Central memory CD8-positive, alpha-beta T cell (primary cell): ENCODE results near the gene TEX2.
"Not testable (repeated sequence)": the region's sequence is repeated elsewhere in the genome, so short reads cannot be mapped to it uniquely, and the experiment has no call there.

Experiments
- ATAC-seq: fragments of 150-1000 bp; cut with Tn5 transposase; replicated peaks from 2 replicates; pipeline ENCODE4 v1.10.0; 2022; ENCODE audit warnings: mild to moderate bottlenecking, moderate FRiP score, moderate number of reproducible peaks; ENCODE audit not compliant: poor library complexity, severe bottlenecking; ENCODE audit errors: extremely low read depth
- DNase-seq, 2 donors: peaks; one replicate each; pipeline ENCODE4 v3.0.0; 2021; ENCODE audit warnings: low spot score in 2 of 2
- H3K27ac Mint-ChIP-seq: one replicate; pipeline ENCODE4 v1.8.0; 2022; ENCODE audit warnings: low read depth, mild to moderate bottlenecking, moderate library complexity, mixed read lengths
- H3K27me3 Mint-ChIP-seq: one replicate; pipeline ENCODE4 v1.8.0; 2022; ENCODE audit warnings: mixed read lengths
- H3K36me3 Mint-ChIP-seq: one replicate; pipeline ENCODE4 v1.8.0; 2022; ENCODE audit warnings: mild to moderate bottlenecking, moderate library complexity, mixed read lengths; ENCODE audit not compliant: insufficient read depth
- H3K4me1 Mint-ChIP-seq: one replicate; pipeline ENCODE4 v1.8.0; 2022; ENCODE audit warnings: mixed read lengths
- H3K4me3 Mint-ChIP-seq: one replicate; pipeline ENCODE4 v1.8.0; 2022; ENCODE audit warnings: mild to moderate bottlenecking, moderate library complexity, mixed read lengths
- H3K9me3 Mint-ChIP-seq: one replicate; pipeline ENCODE4 v1.8.0; 2022; ENCODE audit warnings: mixed read lengths

The TEX2 gene

DNA sequence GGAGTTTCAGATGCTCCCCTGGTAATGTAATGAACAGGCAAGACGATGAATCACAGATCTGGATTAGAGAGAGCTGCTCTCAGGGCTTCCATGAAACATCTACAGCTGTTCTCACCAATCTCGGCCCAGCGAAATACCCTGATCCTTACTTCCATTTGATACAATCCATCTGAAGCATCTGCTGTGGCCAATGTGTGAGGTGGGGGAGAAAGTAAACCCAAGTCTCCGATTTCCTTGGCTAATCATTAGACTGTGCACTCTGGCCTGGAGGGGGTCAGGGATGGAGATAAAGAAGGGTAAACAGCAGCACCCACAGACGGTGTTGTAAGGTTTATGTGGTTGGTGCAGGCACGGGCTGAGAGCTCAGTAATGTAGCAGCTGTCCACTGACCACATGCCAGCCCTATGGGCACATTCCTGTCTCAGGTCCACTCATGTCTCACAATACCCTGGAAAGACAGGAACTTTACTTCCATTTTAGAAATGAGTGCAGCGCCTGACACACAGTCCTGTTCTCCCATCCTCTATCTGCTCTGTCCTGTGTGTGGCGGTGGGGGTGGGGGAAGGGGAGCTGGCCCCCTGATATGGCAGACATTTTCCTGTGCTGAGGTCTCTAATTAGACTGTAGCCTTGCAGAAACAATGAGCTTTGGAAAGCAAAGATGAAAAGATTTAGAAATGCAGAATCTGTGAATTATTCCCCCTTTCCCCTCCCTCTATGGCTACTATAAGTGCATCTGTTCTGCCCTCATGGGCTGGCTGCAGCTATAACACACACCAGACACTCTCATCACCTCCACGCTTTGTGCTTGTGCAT is 84.8 kb downstream of the TEX2 start:
- DNase-seq (no peak), ATAC-seq (no peak)
- Mint-ChIP-seq H3K4me1 (no peaks in the 10 kb centered on the region), H3K27ac (no peak overlapping the region), H3K36me3 (peaks cover 6% of the 10 kb centered on the region), H3K4me3 (no peak overlapping the region), H3K27me3 (no peaks in the 10 kb centered on the region), H3K9me3 (no peaks in the 10 kb centered on the region)

- Mint-ChIP-seq H3K27ac (no peak overlapping the region), H3K9me3 (no peaks in the 10 kb centered on the region), H3K4me3 (no peak overlapping the region), H3K27me3 (no peaks in the 10 kb centered on the region), H3K36me3 (peaks cover 9% of the 10 kb centered on the region), H3K4me1 (no peaks in the 10 kb centered on the region)
- ATAC-seq, result no peak
- no peak for DNase-seq
Measured at GRCh38 chr17:64177311-64178010, 85.6 kb downstream of the TEX2 start.

DNA sequence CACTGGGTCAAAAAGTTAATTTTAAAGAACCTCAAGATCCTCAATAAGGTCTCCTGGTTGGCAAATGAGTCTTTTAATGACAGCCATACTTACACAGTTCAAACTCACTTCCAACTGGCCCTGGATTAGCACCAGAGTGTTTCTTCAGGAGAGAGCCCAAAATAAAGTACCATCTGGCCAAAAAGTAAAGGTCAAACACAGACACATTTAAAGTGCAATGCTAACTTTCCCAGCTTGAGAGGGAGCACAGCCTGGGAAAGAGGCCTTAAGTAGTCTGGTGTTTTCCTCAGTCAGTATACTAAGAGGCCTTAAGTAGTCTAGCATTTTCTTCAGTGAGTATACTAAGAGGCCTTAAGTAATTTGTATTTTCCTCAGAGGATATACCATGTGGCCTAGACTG is 86.5 kb downstream of the TEX2 start:
- ATAC-seq, result no peak

GRCh38 chr17:64174686-64175456 is 88.2 kb downstream of the TEX2 start:
- Mint-ChIP-seq H3K27ac (no peak overlapping the region), H3K4me3 (no peak overlapping the region), H3K9me3 (no peaks in the 10 kb centered on the region), H3K36me3 (peaks cover 18% of the 10 kb centered on the region), H3K27me3 (no peaks in the 10 kb centered on the region), H3K4me1 (no peaks in the 10 kb centered on the region)
- DNase-seq (no peak), ATAC-seq (no peak)

More for the DNA sequence above, 86.5 kb downstream of the TEX2 start:
- H3K27me3 Mint-ChIP-seq, result no peaks in the 10 kb centered on the region
- no peaks in the 10 kb centered on the region for H3K4me1 Mint-ChIP-seq
- DNase-seq, result no peak
- H3K4me3 Mint-ChIP-seq, result no peak overlapping the region
- no peak overlapping the region for H3K27ac Mint-ChIP-seq
- H3K9me3 Mint-ChIP-seq, result no peaks in the 10 kb centered on the region
- H3K36me3 Mint-ChIP-seq, result peaks cover 12% of the 10 kb centered on the region

- H3K4me3 Mint-ChIP-seq, result no peak overlapping the region
- H3K9me3 Mint-ChIP-seq, result no peaks in the 10 kb centered on the region
- ATAC-seq (no peak), DNase-seq (no peak)
- no peak overlapping the region for H3K27ac Mint-ChIP-seq
- no peaks in the 10 kb centered on the region for H3K27me3 Mint-ChIP-seq
- H3K36me3 Mint-ChIP-seq, result peaks cover 19% of the 10 kb centered on the region
- H3K4me1 Mint-ChIP-seq, result no peaks in the 10 kb centered on the region
Measured at GRCh38 chr17:64173646-64174045, 89.4 kb downstream of the TEX2 start.

DNA sequence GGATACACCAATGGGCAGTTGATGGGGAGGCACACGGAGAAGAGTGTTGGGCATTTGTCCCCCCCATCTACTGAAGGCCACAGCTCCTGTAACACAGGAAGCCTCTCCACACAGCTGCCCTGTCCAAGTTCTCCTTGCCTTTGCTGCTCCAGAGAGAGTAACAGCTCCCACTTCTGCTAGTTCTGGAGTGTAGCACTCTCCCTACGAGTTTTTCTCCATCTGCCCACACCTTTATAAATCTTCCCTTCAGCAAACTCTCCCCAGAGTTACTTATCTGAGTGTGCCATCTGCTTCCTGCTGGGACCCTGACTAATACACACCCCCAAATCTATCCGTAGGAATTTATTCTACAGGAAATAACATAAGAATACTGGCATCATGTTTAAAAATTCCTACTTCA is 90.5 kb downstream of the TEX2 start:
- ATAC-seq, result no peak
- H3K4me3 Mint-ChIP-seq, result no peak overlapping the region
- no peak overlapping the region for H3K27ac Mint-ChIP-seq
- no peaks in the 10 kb centered on the region for H3K4me1 Mint-ChIP-seq
- H3K9me3 Mint-ChIP-seq, result no peaks in the 10 kb centered on the region
- H3K36me3 Mint-ChIP-seq, result peaks cover 19% of the 10 kb centered on the region
- no peaks in the 10 kb centered on the region for H3K27me3 Mint-ChIP-seq
- DNase-seq, result no peak

- Mint-ChIP-seq H3K27me3 (no peaks in the 10 kb centered on the region), H3K27ac (no peak overlapping the region), H3K4me1 (no peaks in the 10 kb centered on the region), H3K4me3 (no peak overlapping the region), H3K36me3 (peaks cover 19% of the 10 kb centered on the region), H3K9me3 (no peaks in the 10 kb centered on the region)
- DNase-seq (no peak), ATAC-seq (no peak)
Measured at GRCh38 chr17:64171041-64171440, 92.0 kb downstream of the TEX2 start.

- no peak overlapping the region for H3K4me3 Mint-ChIP-seq
- no peaks in the 10 kb centered on the region for H3K9me3 Mint-ChIP-seq
- no peak for ATAC-seq
- no peak overlapping the region for H3K27ac Mint-ChIP-seq
- no peak for DNase-seq
- no peaks in the 10 kb centered on the region for H3K27me3 Mint-ChIP-seq
- peaks cover 19% of the 10 kb centered on the region for H3K36me3 Mint-ChIP-seq
- no peaks in the 10 kb centered on the region for H3K4me1 Mint-ChIP-seq
Measured at GRCh38 chr17:64170286-64170685, 92.8 kb downstream of the TEX2 start.

GRCh38 chr17:64167666-64168065 is 95.4 kb downstream of the TEX2 start:
- H3K36me3 Mint-ChIP-seq, result peaks cover 12% of the 10 kb centered on the region
- not testable (repeated sequence) for DNase-seq, H3K4me1 Mint-ChIP-seq, H3K27ac Mint-ChIP-seq, H3K9me3 Mint-ChIP-seq, ATAC-seq, H3K27me3 Mint-ChIP-seq, H3K4me3 Mint-ChIP-seq

GRCh38 chr17:64166876-64167275 is 96.2 kb downstream of the TEX2 start:
- no peak for ATAC-seq

DNA sequence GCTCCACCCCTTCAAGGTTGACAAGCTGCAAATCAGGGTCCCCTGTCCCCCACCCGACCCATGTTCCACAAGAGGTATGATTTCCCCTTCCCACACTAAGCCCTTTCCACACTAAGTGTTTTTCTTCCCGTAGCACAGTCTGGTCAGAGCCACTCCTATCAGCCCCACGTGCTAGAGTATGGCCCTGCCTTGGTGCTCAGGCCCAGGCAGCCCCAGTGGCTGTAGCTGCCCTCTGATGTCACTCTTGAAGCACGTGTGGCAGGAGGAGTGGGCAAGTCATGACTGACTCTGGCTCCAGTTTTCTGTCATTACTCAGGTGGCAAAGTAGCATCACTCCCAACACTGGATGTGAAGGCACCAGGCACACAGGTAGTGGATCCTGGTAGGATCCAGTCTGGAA is 97.7 kb downstream of the TEX2 start:
- no peak for DNase-seq
- Mint-ChIP-seq H3K9me3 (no peaks in the 10 kb centered on the region), H3K27me3 (no peaks in the 10 kb centered on the region), H3K4me3 (no peak overlapping the region), H3K27ac (no peak overlapping the region), H3K36me3 (peaks cover 2% of the 10 kb centered on the region), H3K4me1 (peaks cover 5% of the 10 kb centered on the region)
- ATAC-seq, result no peak

More at GRCh38 chr17:64166876-64167275, 96.2 kb downstream of the TEX2 start:
- no peak overlapping the region for H3K27ac Mint-ChIP-seq
- H3K36me3 Mint-ChIP-seq, result peaks cover 8% of the 10 kb centered on the region
- no peaks in the 10 kb centered on the region for H3K27me3 Mint-ChIP-seq
- H3K4me3 Mint-ChIP-seq, result no peak overlapping the region
- no peaks in the 10 kb centered on the region for H3K9me3 Mint-ChIP-seq
- H3K4me1 Mint-ChIP-seq, result peaks cover 2% of the 10 kb centered on the region
- DNase-seq, result no peak

DNA sequence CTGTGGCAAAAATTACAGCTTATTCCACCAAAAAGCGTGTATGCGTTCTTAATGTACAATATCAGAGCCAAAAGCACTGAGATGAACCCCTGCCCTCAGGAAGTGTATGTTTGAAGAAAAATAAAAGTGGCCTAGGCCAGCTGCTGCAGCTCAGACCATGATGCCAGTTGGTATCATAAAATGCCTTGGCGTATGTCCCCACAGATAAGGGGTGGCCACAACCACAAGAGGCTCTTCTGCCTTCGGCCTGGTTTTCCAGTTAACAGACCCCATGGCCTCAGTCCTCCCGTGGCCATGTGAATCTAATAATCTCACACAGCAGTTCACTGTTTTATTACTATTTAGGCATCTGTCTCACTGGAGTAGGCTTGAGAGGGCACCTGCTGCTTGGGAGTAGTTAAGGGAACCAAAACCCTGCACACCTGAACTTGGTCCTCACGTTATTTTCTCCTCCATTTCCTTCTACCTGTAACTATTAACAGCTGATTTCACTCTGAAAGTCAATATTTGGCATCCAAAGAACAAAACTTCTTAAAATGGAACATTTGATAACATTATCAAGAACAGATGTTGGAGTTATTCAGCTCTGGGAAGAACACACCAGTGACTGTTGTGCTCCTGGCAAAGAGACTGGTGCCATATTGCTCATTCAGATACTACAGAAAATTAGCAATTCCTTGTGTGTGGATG is 98.3 kb downstream of the TEX2 start:
- ATAC-seq, result no peak
- no peaks in the 10 kb centered on the region for H3K9me3 Mint-ChIP-seq
- H3K36me3 Mint-ChIP-seq, result no peaks in the 10 kb centered on the region
- DNase-seq, result no peak
- H3K27me3 Mint-ChIP-seq, result no peaks in the 10 kb centered on the region
- peaks cover 5% of the 10 kb centered on the region for H3K4me1 Mint-ChIP-seq
- no peak overlapping the region for H3K27ac Mint-ChIP-seq
- H3K4me3 Mint-ChIP-seq, result no peak overlapping the region
